SU-DHL-6 (cell line): ENCODE data around the gene OR11A1.

Source experiments
- H2AFZ ChIP-seq: fragments of 200-600 bp; sonication (generic); 2 replicates; pipeline ENCODE4 v1.6.1; 2014; ENCODE audit warnings: low read depth, mild to moderate bottlenecking, moderate library complexity, mixed read lengths, antibody characterized with exemption, low read length; ENCODE audit not compliant: severe bottlenecking
- H3F3A ChIP-seq: fragments of 200-600 bp; shearing (Covaris generic); 2 replicates; pipeline ENCODE4 v1.6.0; 2016; ENCODE audit warnings: antibody characterized with exemption, mild to moderate bottlenecking; ENCODE audit not compliant: insufficient read depth
- H3K27ac ChIP-seq: fragments of 200-600 bp; sonication (generic); 2 replicates; pipeline ENCODE4 v1.5.1; 2016; ENCODE audit warnings: low read depth, mild to moderate bottlenecking, low read length, moderate library complexity, mixed read lengths
- H3K27me3 ChIP-seq: fragments of 200-600 bp; sonication (generic), shearing (Covaris generic); 2 replicates; pipeline ENCODE4 v1.6.0; 2014; ENCODE audit warnings: mild to moderate bottlenecking, low read length
- H3K36me3 ChIP-seq: fragments of 200-600 bp; sonication (generic); 2 replicates; pipeline ENCODE4 v1.6.1; 2014; ENCODE audit warnings: mild to moderate bottlenecking, low read length, mixed read lengths
- H3K4me2 ChIP-seq: fragments of 300-600, 200-600 bp; shearing (Covaris generic), sonication (generic); 2 replicates; pipeline ENCODE4 v1.6.0; 2014; ENCODE audit warnings: low read length, low read depth, mild to moderate bottlenecking; ENCODE audit not compliant: poor library complexity, severe bottlenecking
- H3K4me3 ChIP-seq: fragments of 200-600 bp; sonication (generic); 2 replicates; pipeline ENCODE4 v1.5.1; 2014; ENCODE audit warnings: antibody characterized with exemption, low read length, mild to moderate bottlenecking, mixed read lengths; ENCODE audit not compliant: insufficient read depth, poor library complexity, severe bottlenecking
- H3K79me2 ChIP-seq: fragments of 200-600 bp; sonication (generic); 2 replicates; pipeline ENCODE4 v1.6.1; 2014; ENCODE audit warnings: mild to moderate bottlenecking, low read length, moderate library complexity; ENCODE audit not compliant: insufficient read depth
- H3K9ac ChIP-seq: fragments of 200-600 bp; sonication (generic); 2 replicates; pipeline ENCODE4 v1.7.0; 2014; ENCODE audit warnings: mild to moderate bottlenecking, low read length
- H3K9me2 ChIP-seq: fragments of 200-600 bp; sonication (generic); replicated peaks from 2 replicates; pipeline ENCODE4 v1.6.1; 2014; ENCODE audit warnings: low read length; ENCODE audit not compliant: insufficient read depth
- H3K9me3 ChIP-seq: fragments of 200-600 bp; sonication (generic); 2 replicates; pipeline ENCODE4 v1.6.1; 2014; ENCODE audit warnings: low read length, mixed read lengths; ENCODE audit not compliant: insufficient read depth
- H4K20me1 ChIP-seq: fragments of 200-600 bp; sonication (generic); 2 replicates; pipeline ENCODE4 v1.6.1; 2014; ENCODE audit warnings: low read depth, mild to moderate bottlenecking, antibody characterized with exemption, low read length, moderate library complexity, mixed read lengths
- EZH2phosphoT487 ChIP-seq: fragments of 200-600 bp; sonication (generic), shearing (Covaris generic); conservative IDR thresholded peaks from 2 replicates; pipeline ENCODE4 v1.6.1; 2018; ENCODE audit warnings: mild to moderate bottlenecking, antibody characterized with exemption, low read length, moderate library complexity, mixed read lengths
- TF ChIP-seq, protein P1 (sequence below): fragments of 200-600 bp; sonication (generic); IDR thresholded peaks from one replicate; pipeline ENCODE4 v1.5.1; 2017; ENCODE audit warnings: antibody characterized with exemption, mild to moderate bottlenecking, low read length, moderate library complexity; ENCODE audit not compliant: insufficient read depth, poor library complexity, severe bottlenecking

OR11A1 gene

GRCh38 chr6:29474996-29475395 lies 18.1 kb upstream of the OR11A1 start:
- no peaks in the 10 kb centered on the region for H3F3A ChIP-seq
- no peak overlapping the region for H2AFZ ChIP-seq
- no peak overlapping the region for H3K27ac ChIP-seq
- H4K20me1 ChIP-seq, result no peaks in the 10 kb centered on the region
- no peaks in the 10 kb centered on the region for H3K9me3 ChIP-seq
- no peak overlapping the region for H3K4me2 ChIP-seq
- H3K36me3 ChIP-seq, result no peaks in the 10 kb centered on the region
- H3K9me2 ChIP-seq, result no peaks in the 10 kb centered on the region
- TF ChIP-seq, protein P1, sequence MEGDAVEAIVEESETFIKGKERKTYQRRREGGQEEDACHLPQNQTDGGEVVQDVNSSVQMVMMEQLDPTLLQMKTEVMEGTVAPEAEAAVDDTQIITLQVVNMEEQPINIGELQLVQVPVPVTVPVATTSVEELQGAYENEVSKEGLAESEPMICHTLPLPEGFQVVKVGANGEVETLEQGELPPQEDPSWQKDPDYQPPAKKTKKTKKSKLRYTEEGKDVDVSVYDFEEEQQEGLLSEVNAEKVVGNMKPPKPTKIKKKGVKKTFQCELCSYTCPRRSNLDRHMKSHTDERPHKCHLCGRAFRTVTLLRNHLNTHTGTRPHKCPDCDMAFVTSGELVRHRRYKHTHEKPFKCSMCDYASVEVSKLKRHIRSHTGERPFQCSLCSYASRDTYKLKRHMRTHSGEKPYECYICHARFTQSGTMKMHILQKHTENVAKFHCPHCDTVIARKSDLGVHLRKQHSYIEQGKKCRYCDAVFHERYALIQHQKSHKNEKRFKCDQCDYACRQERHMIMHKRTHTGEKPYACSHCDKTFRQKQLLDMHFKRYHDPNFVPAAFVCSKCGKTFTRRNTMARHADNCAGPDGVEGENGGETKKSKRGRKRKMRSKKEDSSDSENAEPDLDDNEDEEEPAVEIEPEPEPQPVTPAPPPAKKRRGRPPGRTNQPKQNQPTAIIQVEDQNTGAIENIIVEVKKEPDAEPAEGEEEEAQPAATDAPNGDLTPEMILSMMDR, result no peak
- no peak for TF ChIP-seq EZH2phosphoT487
- H3K27me3 ChIP-seq, result no peaks in the 10 kb centered on the region
- no peaks in the 10 kb centered on the region for H3K79me2 ChIP-seq
- no peak overlapping the region for H3K9ac ChIP-seq
- H3K4me3 ChIP-seq, result no peak overlapping the region

- H3K9me2 ChIP-seq, result 0 out of 2 replicates have a peak, but pooled peaks cover 3% of the 10 kb centered on the region
- H4K20me1 ChIP-seq, result no peaks in the 10 kb centered on the region
- H3K36me3 ChIP-seq, result no peaks in the 10 kb centered on the region
- no peaks in the 10 kb centered on the region for H3K9me3 ChIP-seq
- H3K27me3 ChIP-seq, result no peaks in the 10 kb centered on the region
- no peak overlapping the region for H3K9ac ChIP-seq
- H3F3A ChIP-seq, result no peaks in the 10 kb centered on the region
- H2AFZ ChIP-seq, result no peak overlapping the region
- TF ChIP-seq EZH2phosphoT487, result no peak
- TF ChIP-seq, protein P1, result no peak
- no peak overlapping the region for H3K4me3 ChIP-seq
- no peaks in the 10 kb centered on the region for H3K79me2 ChIP-seq
- H3K27ac ChIP-seq, result no peak overlapping the region
- no peak overlapping the region for H3K4me2 ChIP-seq
These were observed 9.4 kb upstream of the OR11A1 start for GRCh38 chr6:29466241-29466640.

DNA sequence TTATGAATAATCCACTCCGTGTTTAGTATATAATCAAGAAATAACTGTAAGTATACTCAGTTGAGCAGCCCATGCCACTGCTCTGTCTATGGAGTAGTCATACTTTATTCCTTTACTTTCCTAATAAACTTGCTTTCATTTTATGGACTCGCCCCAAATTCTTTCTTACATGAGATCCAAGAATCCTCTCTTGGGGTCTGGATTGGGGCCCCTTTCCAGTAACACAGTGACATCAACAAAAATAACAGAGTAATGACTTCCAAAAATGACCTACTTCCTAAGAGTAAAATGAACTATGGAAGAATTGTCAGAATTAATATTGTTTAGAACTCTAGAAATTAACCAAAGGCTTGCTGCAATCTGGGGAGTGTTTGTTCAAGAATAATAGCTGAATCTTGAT lies 8.9 kb upstream of the OR11A1 start:
- Histone ChIP-seq H3K36me3 (no peaks in the 10 kb centered on the region), H3K9me3 (no peaks in the 10 kb centered on the region), H3K4me3 (no peak overlapping the region), H3K9ac (no peak overlapping the region), H3K4me2 (no peak overlapping the region), H4K20me1 (no peaks in the 10 kb centered on the region), H3K79me2 (no peaks in the 10 kb centered on the region), H3K27me3 (no peaks in the 10 kb centered on the region), H2AFZ (no peak overlapping the region), H3F3A (no peaks in the 10 kb centered on the region), H3K27ac (no peak overlapping the region), H3K9me2 (0 out of 2 replicates have a peak, but pooled peaks cover 3% of the 10 kb centered on the region)
- TF ChIP-seq, protein P1, result no peak
- TF ChIP-seq EZH2phosphoT487, result no peak
